ENCODE measurements around the gene FAHD1.

Gene FAHD1

DNA sequence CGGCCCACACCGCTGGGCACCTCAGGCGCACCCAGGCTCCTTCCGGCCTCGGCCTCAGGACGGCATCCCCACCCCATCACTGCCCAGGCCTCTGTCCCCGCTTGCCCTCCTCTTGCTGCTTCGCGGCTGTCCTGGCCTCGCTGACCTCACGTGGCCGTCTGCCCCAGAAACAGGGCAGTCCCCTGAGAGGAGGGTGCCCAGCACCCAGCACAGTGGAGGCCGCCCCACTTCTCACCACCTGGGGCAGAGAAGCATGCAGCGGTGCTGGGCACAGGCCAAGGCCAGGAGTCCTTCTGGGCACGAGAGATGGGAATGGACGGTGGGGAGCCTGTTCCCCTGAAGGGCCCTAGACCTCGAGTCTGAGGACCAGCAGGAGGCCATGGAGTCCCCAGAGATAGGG is 9.3 kb upstream of the FAHD1 start:
- no peak for DNase-seq

DNA sequence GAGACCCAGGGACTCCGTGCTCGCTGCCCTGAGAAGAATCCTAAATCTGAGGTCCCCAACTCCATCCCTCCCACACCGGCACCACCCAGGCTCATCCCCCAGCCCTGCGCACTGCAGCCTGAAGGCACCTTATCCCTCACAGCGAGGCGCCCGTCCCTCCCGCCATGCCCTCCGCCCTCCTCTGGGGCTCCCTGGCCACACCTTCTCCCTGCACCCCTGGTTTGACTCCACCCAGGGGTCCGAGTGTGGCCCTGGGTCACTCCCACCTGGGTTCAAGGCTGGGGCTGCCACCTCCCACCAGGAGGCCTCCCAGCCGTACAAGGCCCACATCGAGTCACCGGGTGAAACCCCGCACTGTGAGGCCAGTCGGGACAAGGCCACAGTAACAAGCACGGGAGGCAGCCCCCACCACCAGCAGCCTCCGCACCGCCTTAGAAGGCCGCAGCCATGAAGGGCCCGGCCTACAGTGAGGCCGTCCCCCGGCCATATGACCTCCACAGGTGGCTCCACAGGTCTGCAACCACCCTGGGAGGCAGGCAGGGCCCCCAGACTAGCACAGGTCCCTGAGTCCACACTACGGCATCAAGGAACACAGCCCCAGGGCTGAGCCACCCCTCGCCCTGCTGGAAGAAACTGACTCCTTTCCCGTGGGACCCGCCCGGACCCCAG is 8.7 kb upstream of the FAHD1 start:
- DNase-seq: no peak

DNA sequence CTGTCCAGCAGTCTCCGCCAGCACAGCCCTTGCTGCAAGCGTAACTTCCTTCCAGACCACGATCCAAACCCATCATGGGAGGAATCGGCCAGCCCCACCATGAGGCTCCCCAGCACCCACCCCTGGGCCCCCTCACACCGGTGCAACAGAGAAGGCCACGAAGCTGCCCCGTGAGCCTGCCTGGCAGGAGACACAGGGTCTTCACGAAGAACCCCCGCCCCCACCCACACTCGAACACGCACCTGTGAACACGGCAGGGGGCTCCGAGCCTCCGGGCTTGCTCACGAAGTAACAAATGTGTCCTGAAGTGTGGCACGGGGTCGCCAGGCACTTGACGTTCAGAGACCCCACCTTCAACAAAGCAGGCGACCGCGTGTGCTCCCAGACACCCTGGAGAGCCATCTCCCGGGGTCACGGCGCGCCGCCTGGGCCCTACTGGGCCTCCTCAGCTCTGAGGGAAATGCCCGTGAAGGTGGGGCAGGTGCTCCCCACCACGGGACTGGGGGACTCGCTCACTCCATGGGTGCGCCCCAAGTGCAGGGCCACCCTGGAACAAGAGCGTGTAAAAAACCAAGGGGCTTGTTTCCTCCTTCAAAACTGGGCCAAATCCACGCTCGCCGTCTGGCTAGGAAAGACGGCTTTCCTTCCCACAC is 8.0 kb upstream of the FAHD1 start:
- DNase-seq: no peak

DNA sequence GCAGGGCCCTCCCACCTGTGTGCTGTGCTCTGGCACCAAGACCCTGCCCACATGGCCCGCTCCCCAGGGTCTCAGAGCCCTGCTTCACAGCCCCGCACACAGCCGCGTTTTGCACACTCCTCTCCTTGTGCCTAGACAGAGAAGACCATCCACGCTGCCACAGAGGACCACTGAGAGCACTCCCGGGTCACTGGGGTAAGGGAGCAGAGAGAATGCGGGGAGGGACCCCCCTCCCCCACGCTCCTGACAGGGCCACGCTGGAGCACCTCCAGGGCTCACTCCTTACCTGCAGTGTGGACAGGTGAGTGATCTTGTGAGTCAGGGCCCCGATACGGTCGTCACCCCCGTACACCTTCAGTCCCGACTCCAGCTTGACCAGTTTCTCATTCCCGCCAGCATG is 7.4 kb upstream of the FAHD1 start:
- no peak for DNase-seq

DNA sequence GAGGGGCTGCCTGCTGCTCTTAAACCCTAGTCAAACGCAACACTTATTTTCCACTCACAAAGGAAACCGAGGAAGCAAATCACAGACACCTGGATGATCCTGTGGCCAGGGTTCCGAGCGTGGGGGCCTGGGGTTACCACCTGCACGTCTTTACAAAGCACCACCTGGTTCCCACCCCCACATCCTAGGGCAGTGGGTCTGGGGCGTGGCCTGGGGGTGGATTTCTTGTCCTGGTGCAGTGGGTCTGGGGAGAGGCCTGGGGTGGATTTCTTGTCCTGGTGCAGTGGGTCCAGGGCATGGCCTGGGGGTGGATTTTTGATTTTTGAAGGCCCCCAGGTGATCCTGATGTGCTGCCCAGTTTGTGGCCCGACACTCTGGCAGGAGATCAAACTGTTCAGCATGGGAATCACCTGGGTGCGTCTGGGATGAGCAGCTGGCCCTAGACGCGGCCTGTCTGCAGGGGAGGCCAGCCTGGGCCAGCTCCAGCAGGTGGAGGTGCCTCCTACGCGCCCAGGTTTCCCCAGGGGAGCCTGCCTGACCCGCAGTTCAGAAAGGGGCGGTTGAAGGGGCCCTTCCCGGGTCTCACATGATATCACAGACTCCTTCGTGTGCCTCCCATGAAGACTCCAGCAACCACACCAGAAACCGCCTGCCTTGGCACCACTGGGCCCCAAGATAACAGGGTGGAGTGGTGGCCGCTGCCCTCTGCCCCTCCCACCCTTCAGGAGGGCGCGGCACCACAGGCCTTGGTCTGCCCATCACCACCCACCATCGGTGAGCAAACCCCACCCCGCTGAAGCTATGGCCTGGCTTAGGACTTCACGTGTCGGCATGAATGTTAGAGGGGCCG is 6.7 kb upstream of the FAHD1 start:
- no peak for DNase-seq

DNA sequence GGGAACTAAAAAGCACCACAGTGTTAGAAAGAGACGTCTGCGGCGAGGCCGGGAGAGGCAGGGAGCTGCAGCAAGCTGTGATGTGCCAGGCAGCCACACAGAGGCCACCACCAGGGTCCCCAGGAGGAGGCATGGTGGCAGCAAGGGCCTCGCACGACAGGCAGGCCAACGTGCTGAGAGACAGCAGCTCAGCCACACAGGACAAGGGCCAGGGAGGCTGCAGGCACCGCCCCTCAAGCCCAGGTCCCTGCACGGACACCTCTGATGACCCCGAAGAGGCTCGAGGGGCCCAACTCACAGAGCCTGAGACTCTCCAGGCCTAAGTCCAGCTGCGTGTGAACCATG is 6.1 kb upstream of the FAHD1 start:
- DNase-seq: no peak

DNA sequence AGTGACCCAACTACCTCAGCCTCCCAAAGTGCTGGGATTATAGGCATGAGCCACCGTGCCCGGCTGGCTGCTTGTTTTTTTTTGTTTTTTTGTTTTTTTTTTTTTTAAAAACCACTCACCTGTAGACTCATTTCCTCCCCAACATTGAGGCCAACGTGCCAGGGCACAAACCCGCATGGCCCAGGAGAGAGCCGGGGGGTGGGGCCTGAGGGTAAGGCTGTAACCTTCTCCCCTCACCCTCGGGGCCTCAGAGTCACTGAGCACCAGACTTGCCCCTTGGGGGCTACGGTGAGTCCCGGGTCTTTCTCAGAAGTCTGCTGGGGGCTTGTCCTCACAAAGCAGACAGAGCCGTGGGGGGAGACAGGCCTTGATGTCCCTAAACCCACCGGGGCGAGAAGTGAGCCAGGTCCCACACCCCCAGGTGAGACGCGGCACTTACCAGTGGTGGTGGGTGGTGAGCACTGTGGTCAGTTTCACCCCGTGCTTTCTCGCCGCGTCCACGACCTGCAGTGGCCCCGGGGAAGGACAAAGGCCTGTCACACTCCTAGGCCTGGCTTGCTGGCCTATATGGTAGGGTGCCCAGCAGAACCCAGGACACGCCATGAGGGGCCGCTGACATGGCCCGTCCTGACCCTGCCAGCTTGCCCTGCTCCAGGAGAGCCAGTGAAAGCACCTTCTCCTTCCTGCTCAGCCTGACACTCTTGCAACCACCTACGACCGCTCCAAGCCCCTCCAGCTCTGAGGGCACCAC is 5.0 kb upstream of the FAHD1 start:
- DNase-seq: no peak

DNA sequence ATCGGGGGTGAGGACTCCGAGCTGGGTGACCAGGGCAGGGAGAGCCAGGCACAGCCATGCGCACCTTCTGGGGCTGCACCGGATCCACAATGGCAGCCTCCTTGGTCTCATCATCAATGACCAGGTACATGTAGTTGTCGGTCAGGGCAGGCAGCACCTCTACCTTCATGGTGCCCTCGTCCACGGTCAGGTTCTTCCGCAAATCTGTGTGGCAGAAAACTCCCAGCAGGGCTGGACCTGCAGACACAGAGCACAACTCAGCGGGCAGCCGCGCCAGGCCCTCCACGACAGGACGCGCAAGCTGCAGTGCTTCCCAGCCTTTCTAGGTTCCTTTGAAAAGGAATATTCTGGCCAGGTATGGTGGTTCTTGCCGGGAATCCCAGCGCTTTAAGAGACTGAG is 4.2 kb upstream of the FAHD1 start:
- no peak for DNase-seq

DNA sequence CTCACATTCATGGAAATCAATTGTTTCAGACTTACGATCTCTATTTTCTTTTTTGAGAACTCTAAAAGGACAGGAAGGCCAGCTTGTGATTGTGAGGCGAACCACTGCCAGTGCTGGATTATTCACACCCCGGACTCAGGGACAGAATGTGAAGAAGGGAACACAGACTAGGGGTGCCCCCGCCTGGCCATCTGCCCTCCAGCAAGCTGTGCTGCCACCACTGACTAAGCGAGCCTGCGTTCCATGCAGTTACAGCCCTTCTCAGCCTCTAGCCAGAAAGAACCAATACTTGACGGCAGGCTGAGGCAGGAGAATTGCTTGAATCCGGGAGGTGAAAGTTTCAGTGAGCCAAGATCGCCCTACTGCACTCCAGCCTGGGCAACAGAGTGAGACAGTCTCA is 3.2 kb upstream of the FAHD1 start:
- peak in 2 of 4 experiments; percentile 12 to 26 for DNase-seq

DNA sequence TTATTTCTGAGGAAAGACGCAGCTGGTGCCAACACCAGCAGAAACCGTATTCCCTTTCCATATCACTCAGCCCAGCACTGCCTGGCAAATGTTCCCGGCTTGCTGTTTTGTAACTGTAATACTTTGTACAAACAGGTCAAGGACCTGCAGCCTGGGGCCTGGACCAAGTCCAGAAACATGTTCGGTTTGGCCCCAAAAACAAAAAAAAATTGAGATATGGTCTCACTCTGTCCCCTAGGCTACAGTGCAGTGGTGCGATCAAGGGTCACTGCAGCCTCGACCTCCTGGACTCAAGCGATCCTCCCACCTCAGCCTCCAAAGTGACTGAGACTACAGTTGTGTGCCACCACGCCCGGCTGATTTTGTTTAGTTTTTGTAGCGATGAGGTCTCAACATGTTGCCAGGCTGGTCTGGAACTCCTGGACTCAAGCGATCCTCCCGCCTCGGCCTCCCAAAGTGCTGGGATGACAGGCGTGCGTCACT is 1.6 kb upstream of the FAHD1 start:
- no peak for DNase-seq

DNA sequence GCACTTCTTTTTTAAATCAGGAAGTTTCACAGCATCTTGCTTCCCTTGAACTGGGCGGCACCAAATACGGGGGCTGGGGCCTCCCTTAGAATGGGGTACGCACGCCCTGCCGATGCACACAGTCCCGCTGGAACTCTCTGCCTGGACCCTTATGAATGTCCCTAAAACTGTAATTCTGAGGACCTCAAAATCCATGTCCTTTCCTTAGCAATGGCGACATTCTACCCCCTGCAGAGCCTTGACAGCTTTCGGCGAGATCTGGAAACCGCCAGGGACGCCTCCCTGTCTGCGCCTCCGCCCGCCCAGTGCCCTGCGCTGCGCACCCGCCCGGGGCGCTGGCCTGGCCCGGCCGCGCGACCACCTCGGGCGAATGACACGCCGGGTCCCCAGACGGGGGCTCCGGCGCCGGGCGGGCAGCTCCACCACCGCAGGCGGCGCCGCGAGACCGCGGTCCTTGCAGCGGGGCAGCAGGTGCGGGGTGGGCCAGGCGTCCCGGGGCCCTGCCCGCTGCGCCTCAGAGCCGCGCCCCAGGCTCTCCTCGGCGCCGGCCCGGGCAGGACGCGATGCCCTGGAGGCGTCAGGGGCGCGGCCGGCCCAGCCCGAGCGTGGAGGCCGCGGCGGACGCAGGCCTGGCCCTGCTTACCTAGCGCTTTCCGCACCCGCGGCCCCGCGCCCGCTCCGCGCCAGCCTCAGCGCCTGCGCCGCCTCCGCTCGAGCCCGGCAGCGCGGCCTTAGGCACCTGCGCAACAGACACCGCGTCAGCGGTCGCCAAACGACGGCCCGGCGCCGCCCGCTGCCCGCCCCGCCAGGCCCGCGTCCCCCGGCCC is 929 bp upstream of the FAHD1 start:
- peak; percentile 62 to 90 (median 80) for DNase-seq

DNA sequence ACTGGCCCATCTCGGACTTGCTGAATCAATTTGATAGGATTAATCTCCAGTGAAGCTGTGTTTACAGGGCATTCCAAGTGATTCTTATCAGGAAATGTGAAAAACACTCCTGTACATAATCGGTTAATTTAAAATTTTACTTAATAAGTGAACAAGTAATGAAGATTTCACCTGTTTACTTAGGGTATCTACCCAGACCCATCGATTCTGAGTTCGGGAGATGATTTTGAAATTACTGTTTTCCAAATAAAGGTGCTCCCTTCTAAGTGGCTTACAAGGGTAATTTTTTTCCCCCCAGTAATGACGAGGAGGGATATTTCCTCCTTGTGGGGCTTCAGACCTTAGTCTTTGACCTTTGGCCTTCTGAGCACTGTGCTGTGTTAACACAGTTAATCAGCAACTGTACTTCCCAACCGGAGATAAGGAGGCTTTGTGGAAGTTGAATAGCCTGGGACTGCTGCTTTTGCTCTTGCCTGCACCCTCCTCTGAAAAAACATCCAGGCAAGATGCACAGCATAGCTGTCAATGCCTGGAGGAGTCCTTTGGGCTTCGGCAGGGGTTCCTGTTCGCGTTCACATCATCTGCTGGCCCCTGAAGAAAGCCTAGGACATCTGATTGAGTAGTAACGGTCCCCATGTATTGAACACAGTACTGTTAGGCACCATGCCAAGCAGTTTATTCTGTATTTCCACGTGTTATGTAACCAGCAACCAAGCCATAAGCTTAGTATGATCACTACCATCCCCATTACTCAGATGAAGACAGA is 1.8 kb downstream of the FAHD1 start:
- DNase-seq: peak in 2 of 4 experiments; percentile 2 to 13

DNA sequence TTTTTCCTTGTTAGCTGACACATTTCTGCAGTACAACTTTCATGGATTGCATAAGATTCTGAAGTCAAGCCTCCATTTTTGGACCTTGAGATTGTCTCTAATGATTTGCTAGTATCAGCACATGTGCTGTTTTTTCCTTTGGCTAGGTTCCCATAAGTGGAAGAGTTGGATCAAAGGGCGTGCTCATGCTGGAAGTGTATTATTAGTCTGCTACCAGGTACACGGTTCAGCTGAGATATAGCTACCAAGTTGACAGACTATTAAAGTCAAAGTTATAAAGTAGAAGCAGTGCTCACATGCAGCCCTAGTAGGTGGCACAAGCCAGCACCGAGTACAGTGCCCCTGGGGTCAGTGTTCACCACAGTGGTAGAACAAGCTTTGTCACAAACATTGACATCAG is 3.2 kb downstream of the FAHD1 start:
- no peak for DNase-seq

DNA sequence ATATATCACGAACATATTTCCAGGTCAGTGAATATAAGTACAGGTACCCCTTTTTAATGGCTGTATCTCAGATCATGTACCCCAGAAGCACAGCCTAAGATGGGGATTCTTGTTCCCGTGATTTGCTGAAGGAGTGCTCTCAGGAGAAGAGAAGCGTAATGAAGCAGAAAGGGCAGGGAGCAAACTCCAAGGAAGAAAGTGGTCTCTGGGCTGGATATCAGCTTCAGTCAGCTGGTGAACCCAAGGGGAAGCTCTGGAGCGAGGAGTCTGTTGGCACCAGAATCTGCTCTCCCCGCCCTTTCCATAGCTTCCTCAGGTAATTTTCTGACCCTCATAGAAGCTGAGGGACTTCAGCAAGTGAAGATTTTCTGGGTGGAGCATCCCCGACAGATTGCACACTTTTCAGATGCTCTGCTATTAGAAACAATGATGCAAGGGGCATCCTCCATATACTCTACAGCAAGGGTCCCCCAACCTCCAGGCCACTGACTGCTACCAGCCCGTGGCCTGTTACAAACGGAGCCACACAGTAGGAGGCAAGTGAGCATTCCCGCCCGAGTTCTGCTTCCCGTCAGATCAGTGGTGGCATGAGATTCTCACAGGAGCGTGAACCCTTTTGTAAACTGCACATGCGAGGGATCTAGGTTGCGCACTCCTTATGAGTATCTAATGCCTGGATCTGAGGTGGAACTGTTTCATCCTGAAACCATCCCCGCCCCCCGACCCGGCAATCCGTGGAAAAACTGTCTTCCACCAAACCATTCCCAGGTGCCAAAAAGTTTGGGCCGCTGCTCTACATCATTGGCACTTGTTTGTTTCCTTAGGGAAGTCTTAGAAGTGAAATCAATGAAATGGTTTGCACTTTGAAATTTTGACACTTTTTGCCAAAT is 4.4 kb downstream of the FAHD1 start:
- no peak for DNase-seq

DNA sequence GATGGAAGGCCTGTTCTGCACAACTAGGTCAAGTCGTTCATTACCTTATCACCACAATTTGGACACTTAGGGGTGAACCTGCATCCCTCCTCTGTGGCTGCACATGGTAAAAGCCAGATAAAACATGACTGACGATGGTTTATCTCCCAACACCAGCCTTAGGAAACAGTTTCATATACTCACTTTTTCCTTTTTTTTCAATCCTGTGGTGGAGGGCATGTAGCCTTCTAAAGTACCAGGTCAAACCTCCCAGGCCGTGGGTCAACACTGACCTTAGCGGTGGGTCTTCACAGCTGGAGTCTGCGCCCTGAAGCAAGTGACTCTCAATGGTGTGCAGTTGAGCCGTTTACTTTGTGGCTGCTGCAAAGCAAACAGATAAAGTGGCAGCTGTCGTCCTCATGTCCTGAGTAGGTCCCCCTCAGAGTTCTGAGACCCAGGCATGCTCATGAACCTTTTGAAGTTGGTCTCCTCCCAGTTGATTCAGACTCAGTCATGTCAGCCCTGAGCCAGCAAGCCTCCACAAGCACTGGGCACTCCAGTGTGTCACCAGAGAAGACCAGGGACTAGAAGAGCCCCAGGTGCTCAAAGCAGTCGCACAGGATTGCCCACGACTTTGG is 5.9 kb downstream of the FAHD1 start:
- no peak for DNase-seq

DNA sequence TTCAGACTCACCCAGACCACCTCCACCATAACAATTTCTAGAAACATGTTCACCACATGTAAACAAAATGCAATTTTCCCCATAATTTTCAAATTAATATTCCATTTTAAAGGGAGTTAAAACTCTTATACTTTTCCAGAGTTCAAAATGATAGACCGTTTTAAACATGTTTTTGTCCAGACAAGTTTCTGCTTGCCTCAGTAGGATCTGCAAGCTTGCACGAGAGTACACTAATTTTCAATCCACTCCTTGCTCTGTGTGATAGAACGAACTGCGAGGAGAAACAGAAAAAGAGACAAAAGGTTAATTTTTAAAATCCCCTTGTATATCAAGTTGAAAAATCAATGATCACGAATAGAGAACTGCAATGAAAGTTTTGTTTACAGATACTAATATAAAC is 7.1 kb downstream of the FAHD1 start:
- no peak for DNase-seq

DNA sequence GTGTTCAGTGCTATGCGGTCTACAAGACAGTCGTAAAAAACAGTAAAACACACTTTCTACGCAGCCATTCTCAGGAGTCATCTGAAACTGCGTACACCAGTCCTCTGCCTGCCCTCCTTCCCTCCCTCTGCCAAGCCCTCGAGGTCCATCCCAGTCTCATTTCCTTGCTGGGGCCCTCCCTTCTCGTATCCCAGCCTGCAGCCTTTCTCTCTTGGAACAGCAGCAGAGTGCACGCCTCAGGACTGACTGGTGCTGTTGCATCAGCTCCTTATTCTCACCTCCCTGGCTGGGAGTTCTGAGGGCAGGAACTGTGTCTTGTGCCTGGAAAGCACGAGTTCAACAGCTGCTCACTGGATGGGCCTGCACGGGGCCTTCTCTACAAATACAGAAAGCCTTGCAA is 12.5 kb downstream of the FAHD1 start:
- no peak for DNase-seq

DNA sequence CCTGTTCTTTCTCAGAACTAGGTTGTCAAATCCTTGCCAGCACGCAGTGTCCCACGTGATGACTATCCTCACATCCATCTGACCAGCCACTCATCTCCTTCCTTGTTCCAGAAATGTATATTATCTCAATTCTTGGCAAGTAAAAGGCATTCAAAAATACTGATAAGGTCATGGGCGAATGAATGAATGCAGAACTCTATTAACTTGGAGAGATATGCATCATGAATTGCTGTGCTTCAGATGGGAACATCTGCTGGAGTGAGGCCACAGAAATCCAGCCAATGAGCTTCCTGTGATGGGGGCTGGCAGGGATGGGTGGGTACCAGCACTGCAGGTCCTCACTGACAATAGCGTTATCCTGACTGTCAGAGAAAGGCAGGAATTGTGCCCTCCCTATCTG is 19.0 kb downstream of the FAHD1 start:
- no peak for DNase-seq

DNA sequence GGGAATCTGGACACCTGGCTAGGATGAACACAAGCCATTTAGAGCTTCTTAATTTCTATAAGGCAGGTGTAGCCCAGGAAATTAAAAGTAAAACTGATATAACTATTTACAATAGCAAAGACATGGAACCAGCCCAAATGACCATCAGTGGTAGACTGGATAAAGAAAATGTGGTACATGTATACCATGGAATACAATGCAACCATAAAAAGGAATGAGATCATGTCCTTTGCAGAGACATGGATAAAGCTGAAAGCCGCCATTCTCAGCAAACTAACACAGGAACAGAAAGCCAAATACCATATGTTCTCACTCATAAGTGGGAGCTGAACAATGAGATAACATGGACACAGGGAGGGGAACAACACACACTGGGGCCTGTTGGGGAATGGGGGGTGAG is 19.4 kb downstream of the FAHD1 start:
- DNase-seq: no peak

DNA sequence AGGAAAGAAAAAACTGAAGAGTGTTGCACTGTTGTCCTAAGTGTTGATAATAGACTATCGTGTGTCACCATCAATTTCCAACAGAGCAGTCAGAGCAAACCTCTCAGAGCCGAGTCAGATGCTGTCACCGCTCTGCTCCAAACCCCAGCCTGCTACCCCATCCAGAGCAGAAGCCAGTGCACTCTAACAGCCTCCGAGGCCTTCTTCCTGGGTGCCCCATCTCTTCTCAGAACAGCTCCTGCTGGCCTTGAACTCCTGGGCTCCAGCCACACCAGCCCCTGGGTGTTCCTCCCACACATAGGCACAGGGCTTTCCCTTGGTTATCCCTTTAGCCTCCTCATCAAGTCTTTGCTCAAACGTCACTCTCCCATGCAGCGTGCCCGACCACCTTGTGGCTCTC is 24.0 kb downstream of the FAHD1 start:
- no peak for DNase-seq

All from suppressor macrophage (primary cell).